ENCODE measurements around the gene MBD2.

DNA sequence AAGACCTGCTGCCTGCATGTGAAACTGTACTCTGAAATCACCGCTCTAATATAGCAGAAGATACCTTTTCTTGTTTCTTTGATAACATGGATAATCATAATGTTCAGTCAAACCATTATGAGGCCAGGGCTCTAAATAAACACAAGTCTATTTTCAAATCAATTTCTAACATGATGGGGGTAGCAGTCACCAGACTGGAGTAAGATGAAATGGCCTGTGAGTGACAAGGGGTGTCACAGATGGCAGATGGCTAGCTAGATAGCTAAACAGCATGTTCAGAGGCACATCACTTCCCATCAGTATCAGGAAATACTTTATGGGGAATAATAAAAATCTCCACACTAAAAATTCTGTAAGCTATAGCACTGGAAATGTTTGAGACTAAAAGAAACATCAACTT, 14.0 kb downstream of the MBD2 start:
- TF ChIP-seq, protein P1, sequence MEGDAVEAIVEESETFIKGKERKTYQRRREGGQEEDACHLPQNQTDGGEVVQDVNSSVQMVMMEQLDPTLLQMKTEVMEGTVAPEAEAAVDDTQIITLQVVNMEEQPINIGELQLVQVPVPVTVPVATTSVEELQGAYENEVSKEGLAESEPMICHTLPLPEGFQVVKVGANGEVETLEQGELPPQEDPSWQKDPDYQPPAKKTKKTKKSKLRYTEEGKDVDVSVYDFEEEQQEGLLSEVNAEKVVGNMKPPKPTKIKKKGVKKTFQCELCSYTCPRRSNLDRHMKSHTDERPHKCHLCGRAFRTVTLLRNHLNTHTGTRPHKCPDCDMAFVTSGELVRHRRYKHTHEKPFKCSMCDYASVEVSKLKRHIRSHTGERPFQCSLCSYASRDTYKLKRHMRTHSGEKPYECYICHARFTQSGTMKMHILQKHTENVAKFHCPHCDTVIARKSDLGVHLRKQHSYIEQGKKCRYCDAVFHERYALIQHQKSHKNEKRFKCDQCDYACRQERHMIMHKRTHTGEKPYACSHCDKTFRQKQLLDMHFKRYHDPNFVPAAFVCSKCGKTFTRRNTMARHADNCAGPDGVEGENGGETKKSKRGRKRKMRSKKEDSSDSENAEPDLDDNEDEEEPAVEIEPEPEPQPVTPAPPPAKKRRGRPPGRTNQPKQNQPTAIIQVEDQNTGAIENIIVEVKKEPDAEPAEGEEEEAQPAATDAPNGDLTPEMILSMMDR (conservative IDR thresholded peaks at IDR 0.05 in 1 of 2, IDR thresholded peaks at IDR 0.05 in 1 of 2; ENCODE audit: low read depth in 1 of 2, low read length in 2 of 2): no peak
- TF ChIP-seq EZH2 (IDR thresholded peaks at IDR 0.05; ENCODE audit: low read length, missing control alignments): no peak

Data from fibroblast of lung (primary cell).